Posterior cingulate gyrus (tissue), 11 donors: ENCODE measurements around the gene AFAP1.
"Not testable (repeated sequence)": the region's sequence is repeated elsewhere in the genome, so short reads cannot be mapped to it uniquely, and the experiment has no call there.

ENCODE experiments used
- DNase-seq, 10 donors: peaks; one replicate each; pipeline versions ENCODE4 v3.0.0 to v3.0.0-alpha.2; 2020 to 2021; ENCODE audit warnings: mixed read lengths in 3 of 10
- intact Hi-C: fragments of 100-400 bp; cut with DNase I; formaldehyde crosslinking; loops from one replicate; pipeline ENCODE4 v1.15.1; 2023

AFAP1 gene

GRCh38 chr4:7952615-7953014 is 13.0 kb upstream of the AFAP1 start:
- peak in 1 of 10 donors; percentile 4 for DNase-seq
- intact Hi-C loops, result no loop called here

- intact Hi-C loops, result no loop called here
Observed at GRCh38 chr4:7950301-7951092, 10.8 kb upstream of the AFAP1 start.

GRCh38 chr4:7949759-7950158 is 10.1 kb upstream of the AFAP1 start:
- intact Hi-C loops, result no loop called here
- no peak for DNase-seq

More at GRCh38 chr4:7950301-7951092, 10.8 kb upstream of the AFAP1 start:
- DNase-seq, result peak in 2 of 10 donors; percentile 18 to 42

- peak in 1 of 10 donors; percentile 2 for DNase-seq
- intact Hi-C loops, result no loop called here
Observed at GRCh38 chr4:7947927-7948326, 8.3 kb upstream of the AFAP1 start.

- intact Hi-C loops, result no loop called here
- DNase-seq, result peak in 1 of 10 donors; percentile 14
Observed at GRCh38 chr4:7945709-7946380, 6.2 kb upstream of the AFAP1 start.

- intact Hi-C loops, result no loop called here
- DNase-seq, result no peak
Observed at GRCh38 chr4:7944599-7945220, 5.0 kb upstream of the AFAP1 start.

GRCh38 chr4:7943688-7944087 is 4.0 kb upstream of the AFAP1 start:
- intact Hi-C loops, result not testable (repeated sequence)
- DNase-seq, result peak in 1 of 10 donors; percentile 9

GRCh38 chr4:7943211-7943610 is 3.5 kb upstream of the AFAP1 start:
- DNase-seq, result peak in 1 of 10 donors; percentile 43
- intact Hi-C loops, result no loop called here

- no peak for DNase-seq
- intact Hi-C loops, result no loop called here
Observed at GRCh38 chr4:7941965-7942496, 2.4 kb upstream of the AFAP1 start.

GRCh38 chr4:7941111-7941964 is 1.7 kb upstream of the AFAP1 start:
- intact Hi-C loops, result no loop called here
- peak in 1 of 10 donors; percentile 58 for DNase-seq

GRCh38 chr4:7938609-7939376 is 868 bp downstream of the AFAP1 start:
- intact Hi-C loops, result no loop called here
- DNase-seq, result peak in 3 of 10 donors; percentile 21 to 80 (median 69)

- intact Hi-C loops, result no loop called here
- peak in 1 of 10 donors; percentile 40 for DNase-seq
Observed at GRCh38 chr4:7938266-7938608, 1.4 kb downstream of the AFAP1 start.

- DNase-seq, result no peak
- intact Hi-C loops, result no loop called here
Observed at GRCh38 chr4:7937006-7937405, 2.7 kb downstream of the AFAP1 start.

GRCh38 chr4:7933651-7934510 is 5.8 kb downstream of the AFAP1 start:
- DNase-seq, result peak in 2 of 10 donors; percentile 80 to 86
- intact Hi-C loops, result no loop called here

- intact Hi-C loops, result no loop called here
- DNase-seq, result no peak
Observed at GRCh38 chr4:7932287-7932686, 7.4 kb downstream of the AFAP1 start.

GRCh38 chr4:7929118-7929951 is 10.3 kb downstream of the AFAP1 start:
- peak in 2 of 10 donors; percentile 54 to 86 for DNase-seq
- intact Hi-C loops, result no loop called here

- intact Hi-C loops, result no loop called here
- DNase-seq, result peak in 1 of 10 donors; percentile 54
Observed at GRCh38 chr4:7928711-7929110, 10.9 kb downstream of the AFAP1 start.

GRCh38 chr4:7926822-7927221 is 12.8 kb downstream of the AFAP1 start:
- DNase-seq, result peak in 2 of 10 donors; percentile 12 to 35
- intact Hi-C loops, result no loop called here
